HG02610 (cell line): ENCODE measurements around the gene RGPD5.
"Not testable (repeated sequence)": the region's sequence is repeated elsewhere in the genome, so short reads cannot be mapped to it uniquely, and the experiment has no call there.

ENCODE experiments used
- ATAC-seq: cut with Tn5 transposase; IDR thresholded peaks from one replicate; pipeline ENCODE4 v1.9.1; 2021; ENCODE audit warnings: mild to moderate bottlenecking, moderate library complexity; ENCODE audit not compliant: unreplicated experiment

Gene RGPD5

DNA sequence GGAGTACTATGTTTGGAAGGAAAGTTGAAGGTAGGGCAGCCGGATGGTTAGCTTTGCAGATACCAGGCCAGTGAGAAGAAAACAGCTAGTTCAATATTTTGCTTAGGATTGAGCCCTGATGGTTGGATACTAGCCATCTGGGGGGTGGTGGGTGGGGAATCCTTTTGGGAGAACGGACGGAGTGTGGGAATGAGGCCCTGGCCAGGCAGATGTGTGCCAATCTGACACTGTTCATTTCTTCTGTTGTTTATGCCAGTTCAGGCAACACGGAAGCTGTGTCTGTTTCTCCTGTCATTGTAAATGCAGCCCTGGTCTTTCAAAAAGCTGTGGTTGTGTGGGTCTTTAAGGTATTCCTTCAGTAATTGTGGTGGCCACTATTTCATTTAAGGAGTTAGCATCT lies 96.9 kb downstream of the RGPD5 start:
- not testable (repeated sequence) for ATAC-seq

DNA sequence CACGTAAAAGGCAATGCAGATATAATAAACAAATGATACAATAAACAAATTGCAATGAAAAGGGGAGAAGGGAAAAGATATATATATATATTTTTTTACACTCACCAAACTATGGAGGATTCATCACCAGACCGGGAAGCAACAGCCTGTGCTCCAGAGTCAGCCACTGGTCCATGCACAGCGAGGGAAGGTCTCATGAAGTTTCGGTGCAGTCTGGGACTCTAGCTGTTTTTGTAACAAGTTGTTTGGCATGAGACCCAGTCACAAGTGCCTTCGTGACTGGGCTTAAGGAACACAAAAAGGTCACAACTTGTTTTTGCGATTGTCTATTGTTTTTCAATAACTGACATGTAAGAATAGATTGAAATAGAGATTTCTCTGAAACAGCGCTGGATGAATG lies 99.6 kb downstream of the RGPD5 start:
- not testable (repeated sequence) for ATAC-seq

DNA sequence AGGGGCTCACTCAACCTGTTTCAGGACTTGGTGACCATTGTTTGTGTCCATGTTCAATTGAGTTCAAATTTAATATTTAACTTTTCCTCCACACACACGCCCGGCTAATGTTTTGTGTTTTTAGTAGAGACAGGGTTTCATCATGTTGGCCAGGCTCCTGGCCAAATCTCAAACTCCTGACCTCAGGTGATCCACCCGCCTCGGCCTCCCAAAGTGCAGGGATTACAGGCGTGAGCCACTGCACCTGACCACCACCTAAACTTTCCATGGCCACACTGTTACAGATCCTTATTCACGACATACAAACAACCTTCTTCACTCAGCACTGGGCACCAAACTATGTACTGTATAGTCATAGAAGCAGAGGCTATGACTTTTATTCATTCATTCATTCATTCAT lies 100.0 kb downstream of the RGPD5 start:
- ATAC-seq = not testable (repeated sequence)

DNA sequence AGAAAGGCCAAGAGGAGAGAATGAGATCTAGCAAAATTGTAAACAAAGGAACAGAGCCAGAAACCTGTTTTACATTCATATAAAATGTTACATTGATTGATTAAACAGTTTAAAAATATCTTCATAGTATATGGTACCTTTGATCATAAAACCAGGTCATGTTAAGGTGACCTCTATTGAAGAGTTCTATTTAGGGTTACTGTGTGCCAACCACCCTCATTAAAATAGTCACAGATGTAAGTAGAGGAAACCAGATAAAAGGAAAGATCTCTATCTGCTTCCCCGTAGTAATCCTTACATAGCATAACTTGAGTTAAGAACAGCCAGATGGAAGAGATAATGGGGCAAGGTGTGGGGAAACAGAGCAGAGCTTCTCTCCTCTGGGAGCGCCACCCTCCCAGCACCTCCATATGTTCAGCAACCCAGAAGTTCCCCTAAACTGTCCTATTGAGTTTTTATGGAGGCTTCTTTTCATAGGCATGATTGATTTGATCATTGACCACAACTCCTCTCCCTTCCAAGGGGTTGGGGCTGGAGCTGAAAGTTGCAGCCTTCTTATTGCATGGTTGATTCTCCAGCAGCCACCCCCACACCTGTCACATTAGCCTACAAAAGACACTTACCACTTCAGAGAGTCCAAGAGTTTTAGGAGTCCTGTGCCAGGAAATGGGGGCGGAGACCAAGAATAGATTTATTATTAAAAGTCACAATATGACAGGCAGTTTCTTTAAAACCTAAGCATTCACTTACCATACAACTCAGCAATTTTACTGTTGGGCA lies 101.2 kb downstream of the RGPD5 start:
- not testable (repeated sequence) for ATAC-seq

DNA sequence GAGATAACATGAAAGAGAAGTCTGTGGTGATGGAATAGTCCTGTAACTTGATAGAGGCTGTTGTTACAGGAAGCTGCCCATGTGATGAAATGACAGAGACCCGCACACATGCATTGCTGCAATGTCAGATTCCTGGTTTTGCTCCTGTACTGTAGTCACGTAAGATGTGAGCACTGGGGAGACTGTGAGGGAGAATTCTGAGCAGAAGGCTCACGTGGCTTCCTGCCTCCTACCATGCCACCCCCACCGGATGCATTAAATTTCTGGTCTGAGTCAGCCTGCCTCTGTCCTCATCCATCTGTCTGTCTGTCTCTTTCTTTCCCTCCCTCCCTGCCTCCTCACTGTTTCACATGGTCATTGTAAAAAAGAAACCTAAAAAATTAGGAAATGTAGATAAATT lies 102.1 kb downstream of the RGPD5 start:
- peak; percentile 99 for ATAC-seq

DNA sequence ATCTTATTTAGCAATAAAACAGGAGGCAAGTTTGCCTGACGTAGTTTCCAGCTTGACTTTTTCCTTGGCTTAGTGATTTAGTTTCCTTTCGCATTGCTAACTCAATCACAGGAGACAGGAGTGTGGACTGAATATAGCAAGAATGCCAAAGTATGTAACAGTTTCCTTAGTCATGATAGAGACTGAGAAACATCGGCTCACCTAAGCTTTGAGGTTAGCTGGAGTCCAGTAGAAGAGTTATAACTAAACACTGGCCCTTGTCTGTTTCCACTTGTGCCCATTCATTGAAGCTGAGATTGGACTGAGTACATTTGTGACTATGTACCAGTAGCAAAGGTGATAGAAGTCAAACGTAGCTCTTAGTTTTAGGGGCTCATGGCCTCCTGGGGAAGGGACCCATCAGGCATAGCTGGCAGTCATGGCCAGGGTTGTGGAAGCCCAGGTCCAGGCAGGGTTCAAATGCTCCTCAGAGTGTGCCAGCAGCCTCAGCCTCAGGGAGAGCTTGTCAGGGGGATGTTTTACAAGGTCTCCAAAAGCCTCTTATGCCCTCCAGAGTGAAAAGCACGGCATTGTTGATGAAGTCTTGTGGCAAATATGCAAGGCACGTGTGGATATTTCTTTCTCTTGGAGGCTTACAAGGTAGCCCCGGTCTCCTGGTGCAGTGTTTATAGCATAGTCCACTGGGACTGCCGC lies 103.8 kb downstream of the RGPD5 start:
- not testable (repeated sequence) for ATAC-seq

DNA sequence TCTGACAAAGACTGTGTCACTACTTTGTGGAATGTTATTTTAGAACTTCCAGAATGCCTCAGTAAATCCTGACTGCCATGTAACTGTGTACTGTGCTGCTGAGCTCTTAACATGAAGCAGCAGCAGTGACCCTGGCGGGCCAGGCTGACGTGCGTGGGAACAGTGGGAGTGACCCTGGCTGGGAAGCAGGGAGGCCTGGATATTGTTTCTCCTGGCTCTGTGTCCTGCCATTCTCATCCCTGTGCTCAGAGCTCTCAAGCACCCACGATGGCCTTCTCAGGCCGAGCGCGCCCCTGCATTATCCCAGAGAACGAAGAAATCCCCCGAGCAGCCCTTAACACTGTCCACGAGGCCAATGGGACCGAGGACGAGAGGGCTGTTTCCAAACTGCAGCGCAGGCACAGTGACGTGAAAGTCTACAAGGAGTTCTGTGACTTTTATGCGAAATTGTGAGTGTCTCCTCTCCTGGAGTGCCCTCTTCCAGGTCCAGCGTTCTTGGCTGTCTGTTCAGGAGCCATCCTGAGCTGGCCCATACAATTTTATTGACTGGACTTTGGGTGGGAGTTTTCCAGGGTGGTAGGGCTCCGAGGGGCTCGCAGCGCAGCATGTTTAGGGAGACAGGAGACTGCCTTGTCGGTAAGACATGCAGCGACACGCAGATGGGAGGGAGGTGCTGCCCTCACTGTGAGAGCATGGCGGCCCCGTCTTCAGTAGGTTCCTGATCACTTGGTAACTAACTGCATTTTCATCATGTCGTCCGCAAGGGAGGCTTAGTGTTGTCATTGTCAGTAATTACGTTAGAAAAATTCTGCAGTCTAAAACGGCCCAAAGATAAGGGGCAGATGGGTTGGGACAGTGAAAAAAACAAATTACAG lies 104.6 kb downstream of the RGPD5 start, which contains the start of gene LIMS3:
TSS of gene LIMS3 (plus strand) at position 227 of the 875 bp plus-strand sequence. CDS start at position 268, 41 bp downstream.
- ATAC-seq = not testable (repeated sequence)

DNA sequence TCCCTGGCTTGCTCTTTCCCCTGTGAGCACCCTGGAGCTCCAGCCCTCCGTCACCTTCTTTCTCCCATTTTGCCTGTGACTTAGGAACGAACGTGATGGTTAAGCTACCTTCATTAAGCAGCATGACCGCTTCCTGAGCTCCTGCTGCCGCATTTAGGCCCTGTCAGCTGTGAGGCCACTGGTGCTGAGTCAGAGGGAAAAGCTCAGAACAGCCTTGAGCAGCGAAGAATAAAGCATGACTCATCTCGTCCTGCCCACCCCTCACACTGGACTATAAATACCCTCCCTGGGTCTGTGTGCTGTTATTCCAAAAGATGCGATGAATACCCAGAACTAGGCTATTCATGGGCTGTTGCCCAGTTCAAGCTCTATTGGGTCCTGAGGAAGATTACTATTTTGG lies 111.7 kb downstream of the RGPD5 start:
- peak; percentile 90 for ATAC-seq
